ENCODE data around the gene FA2H.

Gene FA2H

GRCh38 chr16:74721716-74722115, 52.9 kb downstream of the FA2H start:
- DNase-seq (ENCODE audit: low spot score) = no peak

DNA sequence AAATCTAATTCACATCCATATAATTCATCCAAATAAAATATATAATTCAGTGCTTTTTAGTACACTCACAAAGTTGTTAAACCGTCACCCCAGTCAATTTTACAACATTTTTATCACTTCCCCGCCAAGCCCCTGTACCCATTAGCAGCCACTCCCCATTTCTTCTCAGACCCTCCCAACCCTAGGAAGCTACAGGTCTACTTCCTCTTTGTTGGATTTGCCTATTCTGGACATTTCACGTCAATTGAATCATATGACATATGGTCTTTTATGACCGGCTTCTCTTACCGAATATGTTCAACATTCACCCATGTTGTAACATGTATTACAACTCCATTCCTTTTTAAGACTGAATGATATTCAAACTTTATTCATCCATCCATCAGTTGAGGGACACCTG, 54.0 kb downstream of the FA2H start:
- DNase-seq (ENCODE audit: low spot score) = no peak

GRCh38 chr16:74718741-74719610, 55.6 kb downstream of the FA2H start:
- no peak for DNase-seq (ENCODE audit: low spot score)

DNA sequence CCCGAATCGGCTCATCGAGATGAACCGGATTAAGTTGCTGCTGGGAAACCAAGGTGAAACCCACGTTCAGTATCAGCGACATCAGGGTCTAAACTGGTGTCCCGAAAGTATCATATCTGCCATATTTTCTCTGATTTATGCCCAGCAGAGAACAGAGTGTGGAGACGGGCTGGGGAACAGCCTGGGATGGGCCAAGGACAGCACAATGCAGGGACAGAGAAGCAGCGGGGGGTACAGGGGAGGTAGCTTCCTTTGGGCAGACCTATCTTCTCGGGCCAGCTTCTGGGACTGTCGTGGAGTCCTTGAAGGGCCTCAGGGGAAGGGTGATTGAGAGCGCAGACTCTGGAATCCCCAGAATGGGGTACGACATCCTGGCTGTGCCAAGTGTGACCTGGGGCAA, 56.5 kb downstream of the FA2H start:
- DNase-seq (ENCODE audit: low spot score) = no peak

DNA sequence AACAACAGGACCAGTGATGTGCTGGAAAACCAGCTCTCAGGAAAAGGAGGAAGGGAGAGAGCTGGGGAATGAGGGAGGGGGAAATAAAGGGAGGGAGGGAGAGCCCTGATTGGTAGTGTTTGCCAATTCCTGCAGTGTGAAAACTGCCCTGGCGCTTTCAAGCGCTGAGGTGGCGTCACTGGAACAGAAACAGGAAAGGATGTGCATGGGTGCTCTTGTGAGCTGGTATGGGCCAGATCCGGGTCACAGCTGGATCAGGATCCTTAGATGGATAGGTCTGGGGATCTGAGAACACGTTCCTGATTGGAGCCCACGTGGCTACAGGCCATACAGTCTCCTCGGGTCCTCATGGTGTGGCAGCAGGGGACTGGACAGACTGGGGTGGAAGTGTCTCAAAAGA, 57.3 kb downstream of the FA2H start:
- DNase-seq (ENCODE audit: low spot score) = no peak

DNA sequence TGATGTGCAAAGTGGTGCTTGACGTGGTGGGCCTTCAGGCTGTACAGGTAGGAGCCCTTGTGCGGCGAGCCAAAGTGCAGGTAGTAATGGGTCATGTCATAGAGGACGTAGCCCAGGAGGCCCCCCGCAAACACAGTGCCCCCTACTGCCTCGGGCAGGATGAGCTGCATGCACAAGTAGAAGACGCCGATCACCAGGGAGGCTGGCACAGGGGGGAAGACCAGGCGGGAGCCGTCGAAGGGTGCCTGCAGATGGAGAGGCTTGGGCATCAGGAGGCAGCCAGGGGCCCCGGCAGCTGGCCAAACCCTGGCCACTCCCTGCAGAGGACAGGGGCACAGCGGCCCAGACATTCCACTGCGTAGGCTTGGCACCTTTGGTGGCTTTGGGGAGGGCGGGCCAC, 58.3 kb downstream of the FA2H start:
- DNase-seq (ENCODE audit: low spot score) = no peak

- no peak for DNase-seq (ENCODE audit: low spot score)
Measured at GRCh38 chr16:74713876-74714275, 60.7 kb downstream of the FA2H start.

DNA sequence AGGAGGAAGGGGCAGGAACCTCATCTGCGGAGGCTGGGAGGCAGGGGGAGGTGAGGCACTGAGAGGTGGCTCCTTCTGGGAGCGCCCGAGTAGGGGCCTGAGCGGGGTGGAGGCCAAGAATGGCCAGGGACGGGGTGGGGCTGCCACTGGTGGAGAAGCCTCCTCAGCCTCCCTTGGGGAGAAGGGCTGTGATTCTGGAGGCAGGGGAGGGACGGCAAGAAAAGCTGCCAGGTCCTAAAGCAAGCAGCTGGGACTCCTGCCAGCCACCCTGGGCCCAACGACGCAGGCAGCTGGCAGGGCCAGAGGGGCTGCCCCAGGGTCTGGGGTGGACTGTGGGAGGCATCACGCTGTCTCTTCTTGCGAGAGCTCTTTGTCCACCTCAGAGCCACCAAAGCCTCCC, 61.3 kb downstream of the FA2H start:
- no peak for DNase-seq (ENCODE audit: low spot score)

DNA sequence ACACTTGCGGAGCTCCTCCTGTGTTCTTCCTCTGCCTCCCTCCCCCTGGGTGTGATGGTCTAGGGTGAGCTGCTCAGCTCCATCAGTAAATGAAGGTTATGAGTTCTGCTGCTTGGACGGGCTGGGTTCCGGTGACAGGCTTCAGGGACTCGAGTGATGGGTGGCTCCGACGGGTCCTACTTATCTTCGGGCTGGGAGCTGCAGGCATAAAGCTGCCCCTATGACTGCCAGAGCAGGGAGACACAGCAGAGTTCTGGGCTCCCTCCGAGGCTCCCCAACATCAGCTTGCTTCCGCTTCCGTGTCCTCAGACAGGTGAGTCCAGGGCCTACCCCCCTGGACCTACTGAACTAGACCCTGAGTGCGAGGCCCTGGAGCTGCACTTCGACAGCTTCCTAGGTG, 62.7 kb downstream of the FA2H start:
- DNase-seq (ENCODE audit: low spot score) = no peak

GRCh38 chr16:74710401-74710800, 64.2 kb downstream of the FA2H start:
- no peak for DNase-seq (ENCODE audit: low spot score)

GRCh38 chr16:74709441-74709877, 65.2 kb downstream of the FA2H start:
- peak; percentile 83 for DNase-seq (ENCODE audit: low spot score)

GRCh38 chr16:74700438-74701225, 74.0 kb downstream of the FA2H start, which contains the start of gene MLKL:
Gene MLKL (minus strand): TSS chr16:74700862. CDS start chr16:74695757, 5,105 bp downstream.
- DNase-seq (ENCODE audit: low spot score) = peak; percentile 51

- DNase-seq (ENCODE audit: low spot score) = peak; percentile 29
Measured at GRCh38 chr16:74700116-74700437, 74.5 kb downstream of the FA2H start.

DNA sequence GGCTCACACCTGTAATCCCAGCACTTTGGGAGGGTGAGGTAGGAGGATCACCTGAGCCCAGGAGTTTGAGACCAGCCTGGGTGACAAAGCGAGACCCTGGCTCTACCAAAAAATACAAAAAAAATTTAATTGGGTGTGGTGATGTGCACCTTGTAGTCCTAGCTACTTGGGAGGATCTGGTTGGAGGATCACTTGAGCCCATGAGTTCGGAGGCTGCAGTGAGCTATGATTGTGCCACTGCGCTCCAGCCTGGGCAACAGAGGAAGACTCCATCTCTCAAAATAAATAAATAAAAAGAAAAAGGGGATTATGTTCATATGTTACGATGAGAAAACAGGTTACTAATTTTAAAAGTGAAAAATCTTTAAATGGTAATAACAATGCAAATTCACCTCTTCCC, 75.0 kb downstream of the FA2H start:
- no peak for DNase-seq (ENCODE audit: low spot score)

- no peak for DNase-seq (ENCODE audit: low spot score)
Measured at GRCh38 chr16:74698222-74698621, 76.4 kb downstream of the FA2H start.

- DNase-seq (ENCODE audit: low spot score) = peak; percentile 76
Measured at GRCh38 chr16:74695450-74696422, 78.9 kb downstream of the FA2H start.

- no peak for DNase-seq (ENCODE audit: low spot score)
Measured at GRCh38 chr16:74691093-74691855, 83.3 kb downstream of the FA2H start.

DNA sequence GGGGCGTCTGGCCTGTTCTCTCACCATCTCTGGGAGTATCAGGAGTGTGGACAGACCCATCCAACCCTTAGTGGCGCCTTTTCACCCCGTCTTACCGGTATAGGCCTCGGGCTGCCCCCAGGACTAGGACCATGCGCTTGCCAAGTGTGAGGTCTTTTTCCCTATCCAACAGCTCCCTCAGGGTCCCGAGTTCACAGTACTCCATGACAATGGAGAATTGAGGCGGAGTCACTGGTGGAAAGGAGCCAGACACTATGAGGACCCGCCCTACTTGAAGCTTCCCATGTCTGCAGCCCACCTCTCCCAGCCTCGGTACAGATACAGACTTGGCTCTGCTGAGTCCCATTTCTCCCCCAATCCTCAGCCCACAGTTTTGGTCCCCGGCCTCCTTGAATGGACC, 92.1 kb downstream of the FA2H start:
- DNase-seq (ENCODE audit: low spot score) = no peak

DNA sequence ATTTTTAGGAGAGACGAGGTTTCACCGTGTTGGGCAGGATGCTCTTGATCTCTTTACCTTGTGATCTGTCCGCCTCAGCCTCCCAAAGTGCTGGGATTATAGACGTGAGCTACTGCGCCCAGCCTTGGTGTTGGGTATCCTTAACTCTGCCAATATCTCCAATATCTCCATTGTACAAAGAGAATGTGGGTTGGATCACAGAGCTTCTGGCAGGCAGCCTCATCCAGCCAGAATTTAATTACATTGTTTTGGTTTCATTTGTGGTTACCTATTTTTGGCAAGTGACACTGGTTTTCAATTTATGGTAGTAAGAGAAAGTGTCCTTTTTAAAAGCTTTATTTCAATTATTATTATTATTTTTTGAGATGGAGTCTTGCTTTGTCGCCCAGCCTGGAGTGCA, 93.9 kb downstream of the FA2H start:
- no peak for DNase-seq (ENCODE audit: low spot score)

- DNase-seq (ENCODE audit: low spot score) = no peak
Measured at GRCh38 chr16:74679983-74680382, 94.6 kb downstream of the FA2H start.

DNA sequence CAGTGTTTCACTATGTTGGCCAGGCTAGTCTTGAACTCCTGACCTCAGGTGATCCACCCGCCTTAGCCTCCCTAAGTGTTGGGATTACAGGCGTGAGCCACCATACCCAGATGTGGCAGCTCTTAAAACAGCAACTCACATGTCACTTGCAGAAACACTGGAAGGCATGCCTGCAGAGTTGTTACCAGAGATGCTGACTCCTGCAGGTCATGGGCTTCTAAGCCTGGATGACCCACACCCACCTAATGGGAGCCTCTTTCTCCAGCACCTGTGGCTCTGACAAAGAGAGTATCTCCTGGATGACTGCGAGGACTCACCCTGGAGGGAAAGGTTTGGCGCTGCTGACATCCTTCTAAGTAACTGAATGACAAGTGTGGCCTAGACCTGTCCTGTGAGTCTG, 96.8 kb downstream of the FA2H start:
- DNase-seq (ENCODE audit: low spot score) = no peak

Data from CD4-positive, alpha-beta T cell treated with Interleukin-6 at 100 ng/mL for 8 hours (primary cell).